Stimulated activated CD8-positive, alpha-beta memory T cell treated with anti-CD3 and anti-CD28 coated beads, Interleukin-12 subunit alpha, Interleukin-12 subunit beta, amount 100 ng/mL, for 24 hours (primary cell): ENCODE measurements around the gene ATP2B2.

Source experiments
- DNase-seq: peaks from one replicate; pipeline ENCODE4 v3.0.0-alpha.2; 2020; ENCODE audit errors: extremely low read depth

Gene ATP2B2

DNA sequence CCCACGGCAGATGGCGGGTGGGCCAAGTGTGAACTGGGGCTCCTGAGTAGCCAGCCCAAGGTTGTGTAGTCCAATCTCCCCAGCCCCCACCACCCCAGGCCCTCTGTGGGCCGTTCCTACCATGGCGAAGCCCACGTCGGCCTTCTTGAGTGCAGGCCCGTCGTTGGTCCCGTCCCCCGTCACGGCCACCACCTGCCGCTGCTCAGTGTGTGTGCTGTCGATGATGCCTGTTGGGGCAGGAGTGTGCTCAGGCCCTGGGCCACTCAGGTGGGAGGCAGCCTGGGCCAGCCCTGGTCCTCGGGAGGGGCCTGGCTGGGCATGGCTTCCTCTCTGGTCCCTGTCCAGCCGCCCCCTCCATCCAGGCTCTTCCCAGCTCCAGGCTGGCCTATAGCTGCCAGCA lies 159.5 kb downstream of the ATP2B2 start:
- DNase-seq: no peak

DNA sequence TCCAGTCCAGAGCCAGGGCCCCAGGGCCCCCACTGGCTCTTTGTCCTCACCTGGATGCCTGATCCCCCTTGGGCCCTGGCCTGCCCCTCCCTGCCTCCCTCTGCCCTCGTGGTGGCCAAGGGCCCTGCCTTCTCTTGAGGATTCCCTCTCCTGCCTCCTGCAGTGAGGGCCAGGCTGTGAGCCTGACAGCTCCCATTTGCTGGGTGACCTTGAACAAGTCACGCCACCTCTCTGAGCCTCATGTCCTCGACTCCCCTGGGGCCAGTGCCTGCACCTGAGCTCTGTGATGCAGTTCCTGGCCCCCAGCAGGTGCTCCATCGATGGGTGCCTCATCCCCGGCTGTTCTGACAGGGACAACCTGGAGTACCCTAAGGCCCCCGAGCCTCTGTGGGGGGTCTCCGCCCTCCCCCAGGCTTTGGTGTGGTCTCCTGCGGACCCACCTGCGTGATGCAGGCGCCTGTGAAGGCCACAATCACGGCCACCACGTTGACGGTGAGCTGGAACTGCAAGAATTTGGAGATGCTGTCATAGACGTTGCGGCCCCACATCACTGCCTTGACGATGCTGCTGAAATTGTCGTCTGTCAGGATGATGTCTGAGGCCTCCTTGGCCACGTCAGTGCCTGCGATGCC lies 160.3 kb downstream of the ATP2B2 start:
- DNase-seq: no peak

DNA sequence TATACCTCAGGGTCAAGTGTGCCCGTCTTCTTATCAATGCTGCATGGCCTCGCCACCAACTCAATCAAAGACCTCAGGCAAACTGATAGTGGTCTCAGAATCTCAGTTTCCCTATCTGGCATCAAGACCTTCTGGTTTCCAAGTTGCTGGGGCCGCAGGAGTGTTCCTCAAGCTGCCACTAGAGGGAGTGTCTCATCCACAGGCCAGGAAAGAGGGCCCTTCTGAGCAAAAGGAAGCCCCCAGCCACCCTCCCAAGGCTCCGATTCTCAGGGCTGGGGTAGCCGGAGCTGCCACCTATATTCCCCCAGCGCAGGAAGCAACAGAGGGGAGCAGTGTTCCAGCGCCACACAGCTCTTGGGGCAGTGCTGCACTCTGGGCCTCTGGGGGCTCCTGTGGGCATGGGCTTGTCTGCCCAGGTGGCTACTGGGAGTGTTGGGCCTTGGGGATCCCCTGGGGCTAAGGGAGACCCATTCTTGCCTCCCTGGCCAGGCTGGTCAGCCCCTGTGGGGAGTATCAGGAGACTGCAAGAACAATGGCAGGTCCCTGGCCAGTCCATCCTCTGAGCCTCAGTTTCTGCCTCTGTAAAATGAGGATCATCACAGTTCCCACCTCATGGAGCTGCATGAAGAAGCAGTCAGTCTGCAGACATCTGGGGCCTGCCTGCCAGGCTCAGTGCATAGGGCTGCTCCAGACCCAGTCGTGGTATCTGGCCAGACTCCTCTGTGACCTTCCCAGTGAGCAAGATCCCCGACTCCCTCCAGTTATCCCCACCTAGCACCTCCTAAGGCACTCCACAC lies 161.0 kb downstream of the ATP2B2 start:
- no peak for DNase-seq

DNA sequence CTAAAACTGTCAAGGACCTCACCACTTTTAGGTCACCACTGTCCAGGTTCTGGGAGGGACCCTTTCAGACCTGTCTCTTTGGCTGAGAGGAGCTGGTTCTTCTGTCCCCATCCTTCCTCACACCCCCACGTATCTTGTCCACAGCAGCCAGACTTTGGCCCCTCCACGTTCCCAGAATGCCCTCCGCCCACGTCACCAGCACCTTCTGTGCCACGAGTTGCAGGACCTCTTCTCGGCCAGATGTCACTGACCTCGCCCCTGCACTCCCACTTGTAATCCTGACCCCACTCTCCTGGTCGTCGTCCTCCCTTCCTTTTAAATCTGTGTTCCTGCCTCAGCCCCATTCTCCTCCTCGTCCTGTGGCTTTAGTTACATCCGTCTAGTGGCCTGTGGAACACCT lies 161.9 kb downstream of the ATP2B2 start:
- DNase-seq: no peak

DNA sequence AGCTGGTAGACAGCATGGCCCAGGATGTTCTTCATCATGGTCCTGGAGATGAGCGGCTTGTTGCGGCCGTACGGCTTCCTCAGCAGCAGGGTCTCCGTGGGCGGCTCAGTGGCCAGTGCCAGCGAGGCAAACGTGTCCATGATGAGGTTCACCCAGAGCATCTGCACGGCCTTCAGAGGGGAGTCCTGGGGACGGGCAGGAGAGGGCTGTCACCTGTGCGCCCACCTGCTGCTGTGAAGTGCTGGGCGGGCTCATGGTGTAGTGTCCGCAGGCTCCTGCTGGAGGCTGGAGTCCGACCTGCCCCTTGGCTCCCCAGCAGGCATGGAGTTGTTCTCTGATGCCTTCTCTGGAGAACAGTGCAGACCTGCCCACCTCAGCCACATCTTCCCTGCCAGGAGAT lies 162.6 kb downstream of the ATP2B2 start:
- DNase-seq: no peak

DNA sequence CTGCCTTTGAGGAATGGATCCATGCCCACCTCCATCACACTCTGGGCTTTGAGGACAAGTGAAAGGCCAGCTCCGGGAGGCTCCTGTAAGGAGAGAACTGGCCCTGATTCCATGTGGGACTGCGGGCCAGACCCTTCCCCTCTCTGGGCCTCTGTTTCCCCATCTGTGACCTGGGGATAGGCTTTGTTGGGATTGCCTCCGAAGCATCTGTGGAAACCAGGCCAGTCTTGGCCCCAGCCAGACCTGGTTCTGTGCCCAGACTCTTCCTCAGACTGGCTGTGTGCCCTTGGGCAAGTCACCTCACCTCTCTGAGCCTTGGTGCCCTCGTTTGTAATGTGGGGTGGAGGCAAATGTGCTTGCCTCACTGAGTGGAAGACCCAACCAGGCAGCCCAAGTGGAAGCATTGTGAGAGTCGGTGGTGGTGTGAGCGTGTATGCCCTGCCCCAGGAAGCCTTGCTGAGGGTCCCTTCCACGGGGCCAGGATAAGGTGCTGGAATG lies 163.4 kb downstream of the ATP2B2 start:
- no peak for DNase-seq

DNA sequence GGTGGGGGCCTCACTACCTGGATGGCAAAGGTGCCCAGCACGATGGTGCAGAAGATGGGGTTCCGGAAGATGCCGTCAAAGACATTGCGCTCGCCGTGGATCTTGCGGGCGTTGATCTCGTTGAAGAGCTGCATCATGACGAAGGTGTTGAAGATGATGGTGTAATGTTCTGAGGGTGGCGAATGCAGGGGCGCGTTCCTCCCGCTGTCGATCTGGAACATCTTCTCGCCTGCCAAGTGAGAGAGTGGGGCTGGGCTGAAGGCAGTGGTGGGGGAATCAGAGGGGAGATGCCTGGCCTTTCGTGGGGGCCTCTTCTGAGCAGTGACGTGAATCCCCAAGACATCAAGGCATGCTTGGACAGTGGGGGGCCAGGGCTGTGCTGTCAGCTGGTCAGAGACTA lies 164.9 kb downstream of the ATP2B2 start:
- DNase-seq: no peak

DNA sequence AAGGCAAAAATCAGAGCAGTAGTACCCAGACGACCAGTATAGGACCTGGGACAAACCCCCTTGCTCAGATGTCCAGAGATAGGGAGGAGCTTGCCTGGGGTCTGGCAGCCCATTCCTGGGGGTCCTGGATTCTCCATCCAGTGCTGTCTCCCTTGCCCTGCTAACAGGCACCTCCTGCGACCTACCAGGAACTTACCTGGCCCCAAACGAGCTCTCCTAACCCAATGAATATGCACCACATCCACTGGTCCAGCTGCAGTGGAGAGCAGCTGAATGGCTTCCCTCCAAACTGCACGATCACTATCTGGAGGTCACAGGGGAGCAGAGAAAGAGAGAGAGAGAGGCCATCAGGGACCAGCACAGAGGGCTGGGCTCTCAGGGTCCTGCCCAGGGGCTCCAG lies 165.3 kb downstream of the ATP2B2 start:
- no peak for DNase-seq

DNA sequence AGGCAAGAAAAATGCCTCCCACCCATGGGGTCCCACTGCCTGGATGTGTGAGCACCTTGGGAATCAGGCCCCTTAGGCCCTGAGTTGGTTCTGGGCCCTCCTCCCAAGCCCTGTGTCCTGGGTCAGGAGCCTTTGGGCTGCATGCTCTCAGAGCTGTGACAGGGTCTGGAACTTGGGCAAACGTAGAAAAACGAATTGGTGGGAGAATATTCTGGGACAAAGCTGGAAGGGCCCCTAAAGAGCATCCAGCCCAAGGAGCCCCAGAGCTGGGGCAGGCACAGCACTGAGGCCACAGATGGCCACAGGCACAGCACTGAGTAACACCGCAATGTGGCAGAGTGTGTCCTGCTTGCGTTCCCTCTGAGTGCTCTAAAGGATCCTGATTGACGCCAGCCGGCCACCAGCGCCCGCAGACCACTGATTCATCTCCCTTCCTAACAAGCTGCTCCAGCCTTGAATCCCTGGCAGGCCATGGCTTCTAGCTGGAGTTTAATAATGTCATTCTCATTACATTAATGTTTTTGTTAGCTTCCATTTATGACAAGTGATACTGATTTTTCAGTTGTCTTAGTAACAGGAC lies 165.9 kb downstream of the ATP2B2 start:
- no peak for DNase-seq

DNA sequence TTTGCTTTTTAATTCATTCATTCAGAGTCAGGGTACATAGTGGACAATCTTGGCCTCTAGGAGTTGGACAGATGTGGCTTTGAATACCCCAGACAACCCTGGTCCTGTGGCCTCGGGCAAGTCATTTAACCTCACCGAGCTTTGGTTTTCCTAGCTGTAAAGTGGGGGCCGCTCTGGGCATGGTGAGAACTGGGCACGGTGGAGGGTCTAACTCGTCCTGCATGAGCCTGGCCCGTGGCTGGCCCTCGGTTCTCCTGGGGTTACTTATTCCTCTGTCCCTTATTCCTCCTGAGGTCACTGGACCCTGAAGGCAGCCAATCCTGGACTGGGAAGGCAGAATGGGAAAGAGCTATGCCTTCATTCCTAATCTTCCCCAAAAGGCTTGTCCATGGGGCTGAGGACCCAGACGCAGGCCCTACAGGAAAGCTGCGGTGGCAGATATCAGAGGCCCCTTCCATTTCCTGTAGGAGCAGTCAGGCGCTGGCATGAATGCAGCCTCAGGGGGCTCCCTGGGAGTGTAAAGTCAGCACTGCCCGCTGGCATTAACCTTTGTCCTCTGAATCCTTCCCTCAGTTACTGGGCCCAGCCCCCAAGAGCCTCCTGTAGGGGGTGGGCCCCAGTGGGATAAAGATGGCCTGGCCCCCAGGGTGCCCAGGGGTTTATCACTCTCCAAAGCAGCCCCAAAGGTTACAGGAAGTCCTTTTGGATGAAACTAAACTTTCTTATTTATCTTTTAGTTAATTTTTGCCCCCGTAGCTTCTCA lies 166.6 kb downstream of the ATP2B2 start:
- no peak for DNase-seq

DNA sequence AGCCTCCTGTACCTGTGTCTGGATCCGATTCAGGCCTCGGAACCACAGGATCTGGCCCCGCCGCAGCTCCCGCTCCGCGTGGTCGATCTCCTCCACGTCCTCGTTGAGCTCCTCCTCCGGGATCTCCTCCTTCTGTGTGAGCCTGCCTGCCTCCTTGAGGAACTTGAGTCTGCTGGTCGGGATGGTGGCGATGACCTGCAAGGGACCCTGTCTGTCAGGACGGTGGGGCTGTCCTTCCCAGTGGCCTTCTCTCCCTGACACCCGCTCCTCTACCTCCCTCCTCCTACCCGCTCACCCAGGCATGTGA lies 167.3 kb downstream of the ATP2B2 start:
- no peak for DNase-seq

DNA sequence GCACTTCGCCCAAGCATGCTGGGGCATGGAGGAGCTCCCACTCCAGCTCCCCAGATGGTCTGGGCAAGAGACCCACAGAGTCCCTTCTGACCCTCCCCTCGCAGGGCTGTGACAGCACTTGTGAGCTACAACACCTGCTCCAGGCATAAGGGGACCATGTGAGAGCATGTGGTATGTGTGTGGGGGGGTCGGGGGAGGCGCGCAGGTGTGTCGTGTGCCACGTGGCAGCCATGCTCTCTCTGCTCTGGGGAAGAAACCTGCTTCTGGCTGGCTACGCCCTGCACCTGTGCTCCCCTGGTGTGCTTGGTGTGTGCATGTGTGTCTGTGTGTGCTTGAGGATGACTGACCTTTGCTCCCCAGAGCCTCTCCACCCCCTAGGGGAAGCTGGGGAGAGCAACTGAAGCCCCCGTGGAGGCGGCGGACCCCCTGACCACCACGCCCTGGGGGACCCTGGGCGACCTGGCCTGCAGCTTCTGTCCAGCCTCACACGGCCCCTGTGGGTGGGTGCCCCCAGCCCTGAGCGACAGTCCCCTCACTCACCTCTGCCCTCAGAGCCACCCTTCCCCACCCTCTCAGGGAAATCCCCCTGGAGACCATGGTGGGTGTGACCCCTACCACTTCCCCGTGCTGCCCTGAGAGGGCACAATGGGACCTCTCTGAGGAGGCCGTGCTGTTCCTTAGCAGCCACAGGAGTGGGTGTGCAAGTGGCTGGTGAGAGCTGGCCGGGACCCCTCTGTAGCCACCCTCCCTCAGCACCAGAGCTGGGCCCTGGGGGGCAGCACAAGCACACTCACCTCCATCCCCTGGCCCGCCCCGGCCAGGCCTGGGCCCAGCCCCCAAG lies 167.8 kb downstream of the ATP2B2 start:
- no peak for DNase-seq

DNA sequence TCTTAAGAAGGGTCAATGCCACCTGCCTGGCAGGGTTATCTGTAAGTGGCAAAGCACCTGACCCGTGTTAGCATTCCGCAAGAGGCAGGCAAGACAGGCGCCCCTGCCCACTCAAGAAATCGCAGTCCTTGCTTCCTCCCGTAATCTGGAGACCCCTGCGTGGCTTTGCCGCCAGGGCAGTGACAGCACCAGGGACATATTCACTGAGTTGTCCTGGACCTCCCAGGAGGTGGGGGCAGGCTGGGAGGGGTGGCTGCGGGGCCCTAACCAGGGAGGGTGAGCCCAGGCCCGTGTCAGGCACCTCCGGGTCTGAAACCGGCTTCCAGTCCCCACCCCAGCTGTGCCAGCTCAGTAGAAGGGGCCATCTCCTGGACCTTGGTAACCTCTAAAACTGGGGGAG lies 168.6 kb downstream of the ATP2B2 start:
- no peak for DNase-seq

DNA sequence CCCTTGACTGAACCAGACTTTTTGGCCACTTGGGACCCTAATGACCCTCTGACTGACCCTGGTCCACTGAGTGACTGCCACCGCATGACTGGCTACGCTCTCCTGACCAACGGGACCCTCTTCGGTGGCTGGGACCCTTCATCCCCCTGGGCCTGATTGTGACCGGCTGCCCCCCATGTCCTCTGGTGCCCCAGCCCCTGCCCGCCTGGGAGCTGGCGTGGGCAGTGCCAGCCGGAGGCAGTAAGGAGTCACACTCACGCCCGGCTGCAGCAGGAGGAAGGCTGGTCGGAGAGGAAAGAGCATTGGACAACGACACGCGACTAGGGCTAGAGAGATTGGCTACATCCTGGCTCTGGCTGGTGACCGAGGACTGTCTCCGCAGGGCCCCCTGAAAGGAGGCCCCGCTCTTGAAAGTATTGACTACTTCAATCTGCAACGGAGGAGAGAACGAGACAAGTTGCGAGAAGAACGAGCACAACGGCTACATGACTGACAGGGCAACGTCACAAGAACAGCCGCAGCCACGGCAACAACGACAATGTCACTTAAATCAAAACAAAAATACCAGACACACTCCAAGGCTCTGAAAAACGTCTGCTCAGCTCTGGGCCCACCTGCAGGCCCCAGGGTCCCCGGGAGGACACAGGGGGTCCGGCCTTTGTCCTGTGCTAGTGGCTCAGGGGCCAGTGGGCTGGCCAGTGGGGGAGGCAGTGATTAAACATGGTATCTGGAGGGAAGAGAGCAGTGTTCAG lies 169.3 kb downstream of the ATP2B2 start:
- no peak for DNase-seq

DNA sequence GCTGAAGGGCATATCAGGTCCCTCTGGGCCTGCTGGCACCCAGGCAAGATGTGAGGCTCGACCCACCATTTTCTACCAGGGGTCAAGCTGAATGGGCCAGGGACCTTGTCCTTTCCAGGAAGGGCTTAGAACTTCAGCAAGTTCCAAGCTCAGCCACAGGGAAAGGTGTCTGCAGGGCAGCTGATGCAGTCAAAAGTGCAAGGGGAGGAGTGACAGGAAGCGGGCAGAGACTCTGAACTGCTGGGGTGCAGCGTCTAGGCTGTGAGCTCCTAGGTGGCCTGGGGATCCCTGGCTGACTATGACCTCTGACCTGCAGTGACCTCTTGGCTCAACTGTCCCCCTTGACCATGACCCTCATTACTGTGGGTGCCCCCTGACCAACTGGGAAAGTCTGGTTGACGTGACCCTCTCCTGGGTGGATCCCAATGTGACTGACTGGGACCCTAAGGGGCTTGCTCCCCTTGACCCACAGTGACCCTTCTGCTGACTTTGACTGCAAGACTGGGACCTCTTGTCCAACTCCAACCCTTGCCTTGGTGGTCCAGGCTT lies 170.1 kb downstream of the ATP2B2 start:
- no peak for DNase-seq

DNA sequence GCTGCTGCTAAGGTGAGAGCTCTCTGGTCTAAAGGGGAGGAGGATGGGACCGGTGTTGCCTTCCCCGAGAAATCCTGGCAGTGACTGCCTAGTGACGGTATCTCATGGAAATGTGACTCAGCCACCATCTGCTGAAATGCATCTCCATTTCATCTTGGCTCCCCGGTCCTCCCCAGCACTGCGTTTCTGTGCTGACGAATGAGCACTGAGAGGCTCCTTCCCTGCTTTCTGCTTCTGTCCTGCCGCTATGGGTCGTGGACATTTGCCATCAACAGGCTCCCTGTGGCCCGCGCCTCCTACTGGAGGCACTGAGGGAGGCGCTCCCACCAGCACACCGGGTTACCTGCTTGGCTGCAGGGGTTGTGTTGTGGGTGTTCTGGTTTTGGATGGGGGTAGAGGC lies 170.9 kb downstream of the ATP2B2 start:
- no peak for DNase-seq

DNA sequence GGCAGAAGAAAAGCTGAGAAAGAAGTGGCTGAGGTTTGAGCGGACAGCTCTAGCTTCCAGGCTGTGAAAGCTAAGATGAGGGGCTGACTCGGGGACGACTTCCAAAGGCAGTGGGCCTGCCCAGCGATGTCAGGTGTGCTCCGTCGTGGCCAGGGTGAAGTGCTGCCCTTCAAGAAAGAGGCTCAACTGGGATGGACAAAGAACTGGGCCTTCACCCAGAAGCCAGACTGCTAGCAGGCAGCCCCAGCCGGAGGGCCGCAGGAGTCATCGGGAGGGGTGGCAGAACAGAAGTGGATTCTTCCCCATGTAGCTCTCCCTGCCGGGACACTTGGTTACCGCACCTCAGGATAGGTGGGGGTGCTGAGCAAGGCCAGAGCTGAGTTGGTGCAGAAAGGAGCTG lies 171.3 kb downstream of the ATP2B2 start:
- DNase-seq: no peak

DNA sequence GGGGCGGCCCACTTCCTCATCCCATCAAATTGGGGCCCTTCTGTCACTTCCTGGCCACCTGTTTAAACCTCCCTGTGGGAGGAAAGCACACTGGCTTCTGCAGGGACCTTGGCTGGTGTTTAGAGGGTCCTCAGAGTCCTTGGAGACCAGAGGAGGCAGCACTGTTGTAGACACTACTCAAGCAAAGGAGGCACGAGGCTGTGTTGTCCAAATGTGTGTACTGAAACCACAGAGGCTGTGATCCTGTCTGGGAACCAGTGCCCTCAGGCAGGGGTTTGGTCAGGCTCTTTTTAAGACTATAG lies 172.1 kb downstream of the ATP2B2 start:
- no peak for DNase-seq

DNA sequence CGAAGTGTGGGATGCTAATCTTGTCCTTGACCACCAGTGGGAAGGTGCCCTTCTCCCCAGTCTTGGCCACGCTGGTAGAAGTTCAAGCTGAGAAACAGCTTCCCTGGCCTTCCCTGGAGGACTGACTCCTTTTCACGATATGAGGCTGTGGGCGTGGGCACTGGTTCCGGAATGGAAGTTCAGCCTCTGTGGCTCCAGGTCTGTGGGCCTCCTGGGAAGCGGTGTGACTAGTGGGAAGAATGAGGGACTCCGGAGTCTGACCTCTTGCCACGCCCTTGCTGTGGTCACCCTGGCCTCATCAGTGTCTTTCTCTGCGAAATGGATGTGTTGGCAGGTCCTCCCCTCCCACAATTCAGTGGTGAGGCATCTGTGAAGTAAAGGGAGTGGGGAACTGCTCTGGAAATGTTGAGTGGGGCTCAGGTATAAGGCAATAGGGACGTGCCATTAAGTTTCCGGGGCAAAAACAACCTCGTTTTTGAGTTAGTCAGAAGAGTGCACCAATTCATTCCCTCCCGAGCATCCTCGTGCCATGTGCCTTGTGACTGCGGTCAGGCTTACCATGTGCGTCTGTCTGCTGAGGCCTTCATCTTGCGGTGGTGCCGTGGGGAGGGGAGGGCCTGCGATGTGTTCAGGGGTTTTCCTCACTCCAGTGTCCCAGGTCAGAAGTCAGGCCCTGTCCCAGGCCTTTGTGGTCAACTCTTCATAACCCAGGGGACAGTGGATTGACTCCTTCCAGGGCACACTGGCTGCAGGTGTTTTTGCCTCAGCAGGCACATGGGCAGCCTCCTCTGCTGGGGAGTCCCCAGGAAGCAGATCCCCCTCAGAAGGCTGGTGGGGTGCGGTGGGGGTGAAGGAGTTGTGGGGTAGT lies 172.7 kb downstream of the ATP2B2 start:
- no peak for DNase-seq

DNA sequence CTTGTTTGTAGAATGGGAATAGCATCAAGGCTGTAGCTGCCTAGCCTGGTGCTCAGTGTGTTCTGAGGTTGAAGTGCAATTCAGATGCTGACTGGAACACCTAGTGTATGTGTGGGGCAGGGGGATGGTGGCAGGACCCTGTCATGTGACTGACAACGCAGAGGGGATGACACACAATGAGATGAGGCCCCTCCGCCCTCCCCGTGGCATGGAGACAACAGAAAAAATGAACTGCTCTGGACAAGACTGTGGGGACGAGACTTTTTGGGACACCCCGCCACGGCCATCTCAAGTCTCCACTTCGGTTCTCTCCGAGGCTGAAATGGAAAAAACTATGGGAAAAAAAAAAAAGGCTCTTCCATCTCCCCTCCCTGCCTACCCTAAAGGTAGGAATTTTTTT lies 174.1 kb downstream of the ATP2B2 start:
- DNase-seq: no peak
